T-helper 2 cell treated with Interferon-gamma antibody and Interleukin-4, amounts not matched to agents 100 ng/mL and 5 ng/mL, for 36 hours (primary cell): Measurements from ENCODE around the gene APBA2. TPM values are rescaled to one million over a fixed set of nuclear protein-coding genes. Genes with fewer than 3 reads are reported as not detected.

Experiments
- intact Hi-C: fragments of 100-400 bp; cut with micrococcal nuclease; formaldehyde crosslinking; loops from one replicate; pipeline ENCODE4 v1.15.1; 2023
- total RNA-seq: library from RNA; stranded (reverse); gene quantifications from 2 replicates; pipeline ENCODE4 v1.2.3, GENCODE V29; 2022

The APBA2 gene
- total RNA-seq, 1 donor from 2014 or later, result 8.1 TPM

DNA sequence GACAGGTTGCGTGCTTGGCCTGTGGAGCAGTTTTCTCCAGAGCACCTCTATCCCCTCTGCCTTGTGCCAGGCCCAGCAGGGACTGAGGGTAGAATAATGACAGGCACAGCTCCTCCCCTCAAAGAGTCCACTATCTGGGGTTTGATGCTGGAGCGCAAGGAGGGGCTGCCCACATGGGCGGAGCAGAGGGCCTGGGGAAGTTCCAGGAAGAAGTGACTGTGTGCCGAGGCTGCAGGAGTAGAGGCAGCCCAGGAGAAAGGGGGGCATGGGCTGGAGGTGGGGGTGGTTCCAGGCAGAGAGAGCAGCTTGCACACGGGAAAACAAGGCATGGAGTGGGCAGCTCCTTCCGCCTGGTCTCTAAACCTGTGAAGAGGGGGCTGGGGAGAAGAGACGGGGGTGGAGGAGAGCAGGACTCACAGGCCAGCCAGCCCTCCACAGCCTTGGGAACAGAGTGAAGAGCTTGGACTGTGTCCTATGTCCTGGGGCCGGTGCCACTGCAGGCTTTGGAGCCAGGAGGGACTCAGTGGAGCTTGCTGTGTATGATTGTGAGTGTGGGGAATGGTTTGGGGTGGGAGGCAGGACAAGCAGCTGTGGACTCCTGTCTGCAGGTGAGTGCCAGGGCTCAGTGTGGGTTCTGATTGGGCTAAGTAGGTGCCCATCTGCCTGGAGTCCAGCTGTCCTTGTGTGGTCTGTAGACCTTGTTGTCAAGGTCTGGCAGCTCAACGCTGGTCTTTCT lies 48.1 kb downstream of the APBA2 start:
- intact Hi-C loops, result no loop called here

GRCh38 chr15:28934645-28935044 lies 48.9 kb downstream of the APBA2 start:
- intact Hi-C loops, result no loop called here

- intact Hi-C loops, result no loop called here
Measured at GRCh38 chr15:28935316-28935715, 49.5 kb downstream of the APBA2 start.

DNA sequence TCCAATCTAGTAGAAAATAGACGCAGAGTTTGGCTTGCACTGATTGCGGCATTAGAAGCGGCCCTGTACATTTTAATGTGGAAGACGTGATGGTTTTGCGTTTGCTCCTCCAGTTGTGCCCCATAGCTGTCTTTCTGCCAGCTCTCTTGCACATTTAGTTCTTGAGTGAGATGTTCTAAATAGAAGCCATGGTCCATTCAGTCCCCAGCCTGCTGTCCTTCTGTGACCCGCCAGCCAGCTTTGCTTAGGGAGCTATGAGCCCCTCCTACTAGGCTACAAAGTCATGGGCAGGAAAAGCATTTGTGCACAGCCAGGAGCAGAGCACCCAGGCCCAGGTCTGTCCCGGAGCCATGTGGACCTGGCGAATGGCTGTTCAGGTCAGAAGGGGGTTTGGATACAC lies 50.3 kb downstream of the APBA2 start:
- intact Hi-C loops, result no loop called here

GRCh38 chr15:28936481-28936881 lies 50.7 kb downstream of the APBA2 start:
- intact Hi-C loops, result no loop called here

GRCh38 chr15:28937271-28937670 lies 51.5 kb downstream of the APBA2 start:
- intact Hi-C loops, result no loop called here

DNA sequence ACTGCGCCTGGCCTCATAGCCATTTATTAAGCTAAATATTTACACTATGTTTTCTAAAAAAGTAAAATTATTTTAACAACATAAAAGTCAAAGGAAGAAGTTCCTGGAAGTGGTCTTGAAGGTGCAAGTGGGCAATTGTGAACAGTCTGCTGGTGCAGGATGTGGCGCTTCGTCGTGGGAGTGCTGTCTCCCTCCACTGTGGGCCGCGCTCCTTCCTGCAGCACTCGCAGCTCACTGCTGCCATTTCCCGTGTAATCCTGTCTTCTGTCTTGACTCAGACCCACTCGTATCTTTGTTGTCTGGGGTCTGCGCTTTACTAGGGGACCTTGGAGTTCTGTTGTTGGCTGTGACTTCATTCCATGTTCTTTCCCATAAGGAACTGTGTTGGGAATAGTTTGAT lies 56.3 kb downstream of the APBA2 start:
- intact Hi-C loops, result no loop called here

DNA sequence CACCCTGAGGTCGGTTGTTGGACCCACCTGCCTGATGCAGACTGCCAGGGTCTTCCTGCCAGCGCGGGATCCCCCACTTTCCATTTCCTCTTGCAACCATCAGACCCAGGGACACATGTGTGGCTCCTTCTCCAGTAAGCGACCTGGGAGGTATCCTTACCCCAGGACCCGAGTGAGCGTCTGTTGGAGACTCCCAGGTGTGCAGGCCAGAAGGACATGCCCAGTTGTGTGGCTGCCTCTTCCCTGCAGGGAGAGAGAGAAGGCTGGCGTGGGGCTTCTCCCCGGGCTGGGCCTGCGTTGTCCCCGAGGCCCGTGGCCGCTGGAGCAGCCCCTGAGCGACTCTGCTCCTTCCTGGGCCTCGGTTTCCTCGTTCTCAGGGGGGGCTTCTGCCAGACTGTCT lies 56.8 kb downstream of the APBA2 start:
- intact Hi-C loops, result no loop called here

DNA sequence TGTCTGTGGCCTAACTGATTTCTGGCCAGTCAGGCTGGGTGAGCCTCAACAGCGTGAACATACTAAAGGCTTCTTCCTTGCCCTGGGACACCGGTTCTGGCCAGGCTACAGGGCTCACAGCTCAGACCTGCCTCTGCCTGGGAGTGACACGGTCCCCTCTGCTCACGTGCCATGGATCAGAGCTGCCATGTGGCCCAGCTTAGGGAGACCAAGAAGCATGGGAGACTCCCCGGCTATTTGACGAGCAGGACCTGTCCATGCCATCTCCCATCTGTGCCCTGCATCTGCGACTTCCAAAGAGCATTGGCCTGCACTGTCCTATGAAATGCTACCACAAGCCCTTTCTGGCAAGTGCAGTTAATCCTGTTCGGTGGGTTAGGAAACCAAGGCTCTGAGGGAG lies 57.4 kb downstream of the APBA2 start:
- intact Hi-C loops, result no loop called here

DNA sequence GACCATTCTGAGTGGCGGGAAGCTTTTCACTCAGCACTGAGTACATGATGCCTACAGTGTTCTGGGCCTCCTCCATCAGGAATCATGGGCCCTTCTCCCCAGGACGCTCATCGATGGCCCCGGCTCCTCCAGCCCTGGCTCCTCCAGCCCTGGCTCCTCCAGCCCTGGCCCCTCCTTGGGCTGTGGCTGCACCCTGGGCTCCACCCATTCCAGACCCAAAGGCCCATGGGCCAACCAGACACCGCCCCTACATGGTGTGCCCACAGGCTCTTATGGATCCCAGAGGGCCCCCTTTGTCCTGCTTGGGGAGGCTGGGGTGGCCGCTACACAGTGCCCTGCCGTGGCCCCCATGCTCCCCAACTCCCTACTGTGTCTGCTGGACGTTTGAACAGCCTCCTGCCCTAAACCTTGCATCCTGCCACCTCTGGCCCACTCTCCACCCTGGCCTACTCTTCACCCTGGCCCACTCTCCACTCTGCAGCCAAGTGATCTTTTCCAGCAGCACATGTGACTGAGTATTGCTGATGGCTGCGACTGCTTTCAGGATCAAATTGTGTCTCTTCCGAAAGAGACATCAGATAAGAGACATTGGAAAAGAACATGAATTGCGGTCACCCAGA lies 57.9 kb downstream of the APBA2 start:
- intact Hi-C loops, result no loop called here

DNA sequence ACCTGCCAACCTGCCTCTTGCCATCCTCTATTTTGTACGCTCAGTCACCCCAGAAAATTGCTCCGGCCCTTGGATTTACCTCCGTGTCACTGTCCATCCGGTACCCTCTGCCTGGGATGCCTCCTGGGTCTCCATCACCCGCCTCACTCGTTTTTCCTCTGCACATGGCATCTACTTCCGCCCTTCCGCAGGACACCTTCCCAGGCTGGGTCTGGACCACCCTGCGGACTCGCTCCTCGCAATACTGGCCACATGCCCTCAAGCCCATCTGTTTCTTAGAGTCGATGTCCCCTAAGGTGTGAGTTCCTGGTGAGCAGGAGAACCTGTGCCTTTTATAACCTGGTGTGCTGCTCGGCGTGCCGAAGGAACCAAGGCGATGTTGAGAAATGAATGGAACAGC lies 58.5 kb downstream of the APBA2 start:
- intact Hi-C loops, result no loop called here

- intact Hi-C loops, result no loop called here
Measured at GRCh38 chr15:28944696-28945300, 59.0 kb downstream of the APBA2 start.

- intact Hi-C loops, result no loop called here
Measured at GRCh38 chr15:28945626-28946230, 60.0 kb downstream of the APBA2 start.

DNA sequence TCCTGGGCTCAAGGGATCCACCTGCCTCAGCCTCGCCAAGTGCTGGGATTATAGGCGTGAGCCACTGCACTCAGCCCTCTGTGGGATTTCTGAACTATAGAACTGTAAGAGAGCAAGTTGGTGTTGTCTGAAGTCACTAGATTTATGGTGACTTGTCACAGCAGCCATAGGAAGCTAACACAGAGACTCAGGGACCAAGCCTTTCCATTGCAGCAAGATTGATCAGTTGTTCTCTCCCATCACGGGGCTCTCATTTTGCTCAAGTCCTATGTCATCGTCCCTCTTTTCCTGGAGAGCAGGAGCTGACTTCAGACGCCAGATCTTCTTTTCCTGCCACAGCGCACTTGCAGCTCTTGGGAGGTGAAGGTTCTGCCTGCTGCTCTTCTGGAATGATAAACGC lies 61.0 kb downstream of the APBA2 start:
- intact Hi-C loops, result no loop called here

DNA sequence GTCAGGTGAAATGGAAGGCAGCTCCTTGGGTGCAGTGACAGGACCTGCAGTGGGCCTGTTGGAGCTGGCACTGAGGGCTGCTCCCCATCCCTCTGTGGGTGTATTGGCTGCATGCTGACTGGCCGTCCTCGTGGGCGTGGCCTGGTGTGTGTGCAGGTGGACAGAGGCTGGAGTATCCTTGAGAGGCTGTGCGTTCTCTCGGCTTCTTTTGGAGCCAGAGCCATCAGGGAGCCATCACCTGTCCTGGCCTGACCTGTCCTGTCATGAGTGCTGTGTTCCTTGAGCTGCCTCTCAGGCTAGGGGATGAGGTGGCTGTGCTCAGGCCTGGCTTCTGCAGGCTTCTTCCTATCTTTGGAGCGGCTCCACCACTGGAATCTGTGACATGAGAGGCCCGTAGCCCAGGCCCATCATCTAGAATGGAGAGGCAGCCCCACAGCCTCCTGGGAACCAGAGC lies 61.5 kb downstream of the APBA2 start:
- intact Hi-C loops, result no loop called here

DNA sequence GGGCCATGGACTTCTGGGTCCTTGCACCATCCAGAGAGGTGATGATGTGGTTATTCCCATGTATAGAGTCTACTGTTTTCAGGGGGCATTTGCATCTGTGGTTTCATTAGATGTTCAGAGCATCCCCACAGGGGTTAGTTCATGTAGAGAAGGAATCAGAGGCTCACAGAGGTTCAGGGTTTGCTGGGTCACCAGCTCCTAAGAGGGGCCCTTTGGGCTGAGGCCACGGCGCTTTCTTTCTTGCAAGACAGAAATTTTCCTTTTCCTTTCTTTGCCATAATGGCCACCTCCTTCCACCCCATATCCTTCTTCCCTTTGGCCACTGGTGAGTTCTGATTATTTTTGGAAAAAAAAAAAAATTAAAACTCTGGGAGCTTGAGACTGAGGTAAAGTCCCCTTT lies 62.3 kb downstream of the APBA2 start:
- intact Hi-C loops, result no loop called here

- intact Hi-C loops, result no loop called here
Measured at GRCh38 chr15:28950916-28951315, 65.1 kb downstream of the APBA2 start.

GRCh38 chr15:28952666-28953491 lies 67.1 kb downstream of the APBA2 start:
- intact Hi-C loops, result no loop called here

GRCh38 chr15:28953573-28954195 lies 67.9 kb downstream of the APBA2 start:
- intact Hi-C loops, result no loop called here

DNA sequence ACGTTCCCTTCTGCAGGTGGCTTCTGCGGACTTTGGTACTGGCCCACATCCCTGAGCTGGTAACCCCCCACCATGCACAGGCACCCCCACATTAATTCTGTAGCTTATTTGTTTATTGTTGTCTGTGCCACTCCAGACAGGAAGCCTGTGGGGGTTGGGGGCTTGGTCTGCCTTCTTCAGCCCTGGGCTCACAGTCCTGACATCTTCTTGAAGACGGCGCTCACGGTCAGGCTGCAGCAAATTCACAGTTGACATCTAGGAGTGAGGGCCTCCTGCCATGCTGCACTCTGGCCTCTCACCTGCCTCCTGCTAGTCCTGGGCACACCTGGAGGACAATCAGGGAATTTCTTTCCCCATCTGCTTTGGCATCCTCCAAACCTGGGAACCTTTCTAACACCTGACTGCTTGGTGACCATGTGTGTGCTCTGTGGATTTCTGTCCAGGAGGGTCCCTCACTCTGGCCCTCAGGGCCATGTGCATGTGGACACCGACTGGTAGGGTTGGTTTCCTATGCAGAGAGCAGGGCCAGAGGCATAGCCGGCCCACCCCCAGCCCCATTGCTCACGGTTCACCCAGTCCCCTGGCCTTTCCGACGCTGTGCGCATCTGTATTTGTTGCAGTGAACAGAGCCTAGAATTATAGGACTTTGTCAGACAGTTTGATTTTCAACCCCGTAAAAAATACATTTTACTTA lies 68.8 kb downstream of the APBA2 start:
- intact Hi-C loops, result no loop called here
